HepG2 (cell line): Measurements from ENCODE around the gene ELOVL2. TPM values are rescaled to one million over a fixed set of nuclear protein-coding genes. Genes with fewer than 3 reads are reported as not detected.
A peak's percentile ranks its signal among the peaks of the same experiment; 100 is the strongest.

Experiments
- ATAC-seq: fragments of 200-7000 bp; cut with Tn5 transposase; 3 replicates; pipeline ENCODE4 v1.9.1; 2020; ENCODE audit warnings: mild to moderate bottlenecking, moderate library complexity
- BruUV-seq: library from RNA; stranded (reverse); fragments of 400-500 nt; replicated peaks from 2 replicates; lab custom pipeline; 2021; lab: Mats Ljungman, UMichigan
- CTCF ChIA-PET: fragments of 300-600 bp; formaldehyde crosslinking; extraction: SDS; loops from one replicate; lab custom pipeline; 2021; ENCODE audit warnings: low total read pairs, inconsistent platforms, low intra/inter-chr PET ratio; lab: Yijun Ruan, JAX
- POLR2A ChIA-PET: fragments of 350-600 bp; sonication (Branson Sonifier 250); formaldehyde crosslinking; loops from one replicate; lab custom pipeline; 2020; ENCODE audit warnings: antibody characterized with exemption, inconsistent platforms; lab: Yijun Ruan, JAX
- DNase-seq: peaks from one replicate; pipeline ENCODE4 v3.0.0-alpha.2; 2015; ENCODE audit warnings: low spot score
- FAIRE-seq: peaks from 3 replicates; lab custom pipeline; 2011; peaks lifted over from hg19 to GRCh38; lab: Jason Lieb, UNC
- H2AFZ ChIP-seq: one replicate; pipeline ENCODE4 v1.6.1; 2011; ENCODE audit warnings: low read length, inconsistent platforms
- H3K27ac ChIP-seq: fragments of 300-600 bp; 3 replicates; pipeline ENCODE4 v1.8.0; 2011; ENCODE audit warnings: mixed run types, mild to moderate bottlenecking, mixed read lengths, low read length, inconsistent platforms; ENCODE audit not compliant: insufficient read depth; ENCODE audit errors: extremely low read length
- H3K27me3 ChIP-seq, 2 experiments: fragments of 200-600 bp in 1 of 2; 2 replicates in 1 of 2; 3 replicates in 1 of 2; pipeline versions ENCODE4 v1.6.0 to v1.8.0; 2011; ENCODE audit warnings: low read length in 2 of 2, mild to moderate bottlenecking in 2 of 2, moderate library complexity in 2 of 2, inconsistent platforms in 1 of 2; ENCODE audit not compliant: insufficient read depth in 2 of 2, control insufficient read depth in 1 of 2
- H3K36me3 ChIP-seq, 2 experiments: fragments of 200-600 bp in 1 of 2; replicated peaks in 1 of 2; 2 replicates in 1 of 2; 3 replicates in 1 of 2; pipeline versions ENCODE4 v1.5.1 to v1.8.0; 2011; ENCODE audit warnings: low read length in 2 of 2, inconsistent platforms in 1 of 2; ENCODE audit not compliant: insufficient read depth in 2 of 2, control insufficient read depth in 1 of 2
- H3K4me1 ChIP-seq: 2 replicates; pipeline ENCODE4 v1.5.1; 2012; ENCODE audit warnings: low read length, inconsistent platforms; ENCODE audit not compliant: insufficient read depth
- H3K4me2 ChIP-seq: 2 replicates; pipeline ENCODE4 v1.6.0; 2011; ENCODE audit warnings: low read depth, low read length, inconsistent platforms
- H3K4me3 ChIP-seq, 3 experiments: fragments of 200-600 bp in 1 of 3; sonication (generic), shearing (Covaris generic) in 1 of 3; replicated peaks in 1 of 3; 2 replicates each; pipeline ENCODE4 v1.5.1; 2011 to 2016; ENCODE audit warnings: low read length in 3 of 3, inconsistent platforms in 2 of 3, low read depth in 2 of 3, mild to moderate bottlenecking in 2 of 3, control low read depth in 1 of 3, mixed read lengths in 1 of 3; ENCODE audit not compliant: insufficient read depth in 1 of 3
- H3K79me2 ChIP-seq: one replicate; pipeline ENCODE4 v1.6.1; 2011; ENCODE audit warnings: low read length, inconsistent platforms; ENCODE audit not compliant: insufficient read depth
- H3K9ac ChIP-seq: 2 replicates; pipeline ENCODE4 v1.6.0; 2011; ENCODE audit warnings: mild to moderate bottlenecking, low read depth, low read length, inconsistent platforms; ENCODE audit not compliant: insufficient read depth
- H3K9me3 ChIP-seq: 2 replicates; pipeline ENCODE4 v1.5.1; 2012; ENCODE audit warnings: mild to moderate bottlenecking, low read length
- H4K20me1 ChIP-seq: 2 replicates; pipeline ENCODE4 v1.6.0; 2011; ENCODE audit warnings: inconsistent platforms, mild to moderate bottlenecking, low read length, moderate library complexity; ENCODE audit not compliant: insufficient read depth
- SNAPC4 ChIP-seq: sonication (generic); formaldehyde crosslinking; IDR thresholded peaks from 2 replicates; pipeline ENCODE4 v1.4.0; 2020; ENCODE audit warnings: mild to moderate bottlenecking, missing genetic modification reagents
- ZNF335 ChIP-seq: sonication (generic); formaldehyde crosslinking; IDR thresholded peaks from 2 replicates; pipeline ENCODE4 v1.4.0; 2020; ENCODE audit warnings: missing genetic modification reagents
- ZNF749 ChIP-seq: sonication (generic); formaldehyde crosslinking; IDR thresholded peaks from 2 replicates; pipeline ENCODE4 v1.8.0; 2022; ENCODE audit warnings: mild to moderate bottlenecking, missing genetic modification reagents, moderate library complexity, borderline replicate concordance
- ZSCAN12 ChIP-seq: sonication (generic); formaldehyde crosslinking; IDR thresholded peaks from 2 replicates; pipeline ENCODE4 v1.9.0; 2021; ENCODE audit warnings: mild to moderate bottlenecking, missing genetic modification reagents
- ZSCAN29 ChIP-seq: sonication (generic); formaldehyde crosslinking; conservative IDR thresholded peaks from 2 replicates; pipeline ENCODE4 v1.4.0; 2020; ENCODE audit warnings: mild to moderate bottlenecking, missing genetic modification reagents
- ZZZ3 ChIP-seq: sonication (generic); formaldehyde crosslinking; IDR thresholded peaks from 2 replicates; pipeline ENCODE4 v1.4.0; 2020; ENCODE audit warnings: missing genetic modification reagents, mild to moderate bottlenecking, borderline replicate concordance
- WGBS: methylation state at CpG from one replicate; pipeline ENCODE4 v1.1.6; 2017; ENCODE audit warnings: low lambda C conversion rate; 5-methylcytosine and 5-hydroxymethylcytosine counted together
- in situ Hi-C: cut with HindIII; loops from 2 replicates; pipeline ENCODE4 v1.10.0; 2017; ENCODE audit warnings: low pct_unique_long_range_greater_than_20kb; ENCODE audit not compliant: extremely low pct_ligation_motif_present
- intact Hi-C: fragments of 100-400 bp; cut with micrococcal nuclease; formaldehyde crosslinking; loops from one replicate; pipeline ENCODE4 v1.10.0; 2022; ENCODE audit not compliant: unreplicated experiment
- polyA plus RNA-seq, 8 experiments: library from polyadenylated mRNA; depleted of rRNA in 3 of 8; stranded (reverse) in 7 of 8; unstranded in 1 of 8; fragments of >200 nt; fragmentation: Illumina TruSeq in 4 of 8; extraction: Trizol in 4 of 8; gene quantifications; 2 replicates each; pipeline versions ENCODE4 v1.2.1 to v1.2.3, GENCODE V29; 2011 to 2016; ENCODE audit warnings: low read depth in 4 of 8, missing spikeins in 1 of 8, mixed read lengths in 1 of 8; ENCODE audit not compliant: insufficient read depth in 1 of 8
- total RNA-seq, 5 experiments: library from RNA; depleted of rRNA; stranded (reverse); fragments of >200 nt; fragmentation: Illumina TruSeq; extraction: Trizol; gene quantifications; 2 replicates each; pipeline ENCODE4 v1.2.3, GENCODE V29; 2016; ENCODE audit warnings: low read depth in 1 of 5

The ELOVL2 gene
- total and polyA plus RNA-seq, 2 of the 13 experiments (the other 11 are each of a cell fraction or from before 2014, with no cell fraction given), result 43.6 to 65.4 TPM

- POLR2A ChIA-PET, result interaction anchor here (0.7 kb wide), 1 partner anchor 13 kb away, joined by 4 read pairs; the partner anchor contains the start of gene SMIM13
- in situ Hi-C loops (no loop called here), intact Hi-C loops (no loop called here)
- H3K27me3 ChIP-seq, result no peaks in the 10 kb centered on the region; a peak in 1 of 5 replicates
- H3K4me1 ChIP-seq, result peaks cover 12% of the 10 kb centered on the region
- BruUV-seq, result no TSS peak
- ATAC-seq (peak; percentile 64), FAIRE-seq (no peak), DNase-seq (no peak)
- no peak overlapping the region for H3K4me2 ChIP-seq
- H3K9ac ChIP-seq, result no peak overlapping the region
- H2AFZ ChIP-seq, result no peak overlapping the region
- H3K9me3 ChIP-seq, result no peaks in the 10 kb centered on the region
- no peaks in the 10 kb centered on the region for H3K36me3 ChIP-seq
- H3K4me3 ChIP-seq, result no peak overlapping the region
- no peaks in the 10 kb centered on the region for H3K79me2 ChIP-seq
- no peaks in the 10 kb centered on the region for H4K20me1 ChIP-seq
- no peak for TF ChIP-seq SNAPC4 (CRISPR knock-in tag)
- TF ChIP-seq ZNF335 (CRISPR knock-in tag), result no peak
- TF ChIP-seq ZSCAN12 (CRISPR knock-in tag), result no peak
- TF ChIP-seq ZNF749 (CRISPR knock-in tag), result no peak
- TF ChIP-seq ZZZ3 (CRISPR knock-in tag), result no peak
- no peak for TF ChIP-seq ZSCAN29 (CRISPR knock-in tag)
- CTCF ChIA-PET, result no interaction called here
- H3K27ac ChIP-seq, result no peak overlapping the region
- WGBS, result 33% methylated on average over 3 of the region's 3 CpGs
Measured at GRCh38 chr6:11080296-11080695, 36.2 kb upstream of the ELOVL2 start.
